A549 (cell line): ENCODE measurements around the gene GRIK2.

Experiments used
- CHD4 ChIP-seq: fragments of 200-600 bp; sonication (generic); IDR thresholded peaks from 2 replicates; pipeline ENCODE4 v1.6.1; 2016; ENCODE audit warnings: antibody characterized with exemption, mild to moderate bottlenecking, borderline replicate concordance
- CTCF ChIP-seq: fragments of >200 bp; sonication (Bioruptor Twin); formaldehyde crosslinking; IDR thresholded peaks from 3 replicates; pipeline ENCODE4 v1.5.1; 2016
- ESRRA ChIP-seq: fragments of 150-350 bp; IDR thresholded peaks from 2 replicates; pipeline ENCODE4 v1.6.1; 2014; ENCODE audit warnings: mild to moderate bottlenecking, low read length, borderline replicate concordance
- POLR2A ChIP-seq: IDR thresholded peaks from 2 replicates; pipeline ENCODE4 v1.6.1; 2012; ENCODE audit warnings: mild to moderate bottlenecking, low read length
- SMC3 ChIP-seq: fragments of >200 bp; sonication (Bioruptor Twin); formaldehyde crosslinking; IDR thresholded peaks from 3 replicates; pipeline ENCODE4 v1.6.1; 2018; ENCODE audit warnings: inconsistent platforms
- TP53 ChIP-seq: fragments of 250-450 bp; sonication (Bioruptor Pico); IDR thresholded peaks from 2 replicates; pipeline ENCODE4 v1.5.0; 2021; ENCODE audit warnings: mild to moderate bottlenecking, moderate library complexity
- USF2 ChIP-seq: fragments of 450-650 bp; IDR thresholded peaks from 2 replicates; pipeline ENCODE4 v1.6.1; 2014; ENCODE audit warnings: antibody characterized with exemption
- ZNF302 ChIP-seq: fragments of 250-450 bp; sonication (Bioruptor Pico); IDR thresholded peaks from 2 replicates; pipeline ENCODE4 v1.9.0; 2021; ENCODE audit warnings: inconsistent platforms, mild to moderate bottlenecking, moderate library complexity

GRCh38 chr6:101912311-101912710 lies 518.8 kb downstream of the GRIK2 start:
- no peak for TF ChIP-seq POLR2A
- no peak for TF ChIP-seq CTCF
- no peak for TF ChIP-seq USF2
- TF ChIP-seq ZNF302 (CRISPR knock-in tag): no peak
- TF ChIP-seq ESRRA: no peak
- no peak for TF ChIP-seq TP53 (CRISPR knock-in tag)
- no peak for TF ChIP-seq SMC3
- TF ChIP-seq CHD4: no peak
